ENCODE results near the gene KMT2A.
"Not testable (repeated sequence)": the region's sequence is repeated elsewhere in the genome, so short reads cannot be mapped to it uniquely, and the experiment has no call there.

KMT2A gene

DNA sequence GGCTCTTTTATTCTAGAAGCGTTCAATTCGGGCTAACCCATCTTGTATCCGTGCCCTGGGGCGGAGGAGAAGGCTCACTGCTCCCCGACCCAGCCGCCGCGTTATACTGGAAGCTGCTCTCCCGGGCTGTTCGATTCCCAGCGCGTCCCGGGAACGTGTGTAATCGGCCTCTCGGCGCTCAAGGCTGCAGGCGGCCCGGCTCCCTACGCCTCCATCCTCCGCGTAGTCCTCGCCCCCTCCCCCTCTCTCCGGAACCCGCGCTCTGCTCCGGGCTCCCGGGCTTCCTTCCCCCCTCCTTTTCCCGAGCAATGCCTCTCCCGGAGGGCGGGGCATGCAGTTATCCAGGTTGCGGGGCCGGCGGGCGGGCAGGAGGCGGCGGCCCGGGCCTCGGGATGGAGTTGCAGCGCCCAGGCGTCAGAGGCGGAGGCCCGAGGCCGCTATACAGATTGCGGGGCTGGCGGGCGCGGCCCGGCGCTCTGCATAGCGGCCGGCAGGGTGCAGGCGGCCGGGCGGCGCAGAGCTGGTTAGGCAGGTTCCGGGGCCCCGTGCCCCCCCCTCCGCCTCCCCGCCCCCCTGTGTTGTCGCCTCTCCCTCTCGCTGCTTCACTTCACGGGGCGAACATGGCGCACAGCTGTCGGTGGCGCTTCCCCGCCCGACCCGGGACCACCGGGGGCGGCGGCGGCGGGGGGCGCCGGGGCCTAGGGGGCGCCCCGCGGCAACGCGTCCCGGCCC lies at the start of gene KMT2A:
TSS of gene KMT2A (plus strand) at position 600 of the 732 bp plus-strand sequence. CDS start at position 621, 21 bp downstream.
- Mint-ChIP-seq H3K4me1 (ENCODE audit: low read depth) (peaks cover 54% of the 10 kb centered on the region), H3K4me3 (peak within 1 kb of the TSS; percentile 96), H3K36me3 (ENCODE audit: low read depth) (peaks cover 19% of the 10 kb centered on the region), H3K9me3 (no peaks in the 10 kb centered on the region), H3K27me3 (peaks cover 16% of the 10 kb centered on the region), H3K27ac (peak within 1 kb of the TSS; percentile 74)
- intact Hi-C loops (cut with micrococcal nuclease), result loop anchor here (1.0 to 10.0 kb wide), 3 partner anchors 34 to 137 kb away; partner anchors contain the start of gene ARCN1

DNA sequence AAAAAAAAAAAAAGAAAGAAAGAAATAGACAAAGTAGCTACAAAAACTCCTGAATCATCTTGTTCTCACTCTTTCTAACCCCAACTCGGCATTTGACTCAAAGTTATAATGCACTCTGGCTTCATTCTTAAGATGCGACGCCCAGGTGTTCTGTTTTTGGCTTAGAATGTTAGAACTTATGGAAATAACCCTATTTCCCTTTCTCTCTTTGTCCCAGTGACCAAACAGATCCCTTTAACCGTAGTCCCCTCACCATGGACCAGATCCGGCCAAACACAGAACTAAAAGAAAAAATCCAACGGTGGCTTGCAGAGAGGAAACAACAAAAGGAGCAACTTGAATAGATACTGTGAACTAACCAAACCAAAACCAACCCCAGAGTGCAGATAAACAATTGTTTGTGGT lies 40.2 kb upstream of the KMT2A start:
- intact Hi-C loops (cut with micrococcal nuclease), result no loop called here
- H3K27me3 Mint-ChIP-seq, result no peaks in the 10 kb centered on the region
- H3K4me3 Mint-ChIP-seq, result no peak overlapping the region
- H3K27ac Mint-ChIP-seq, result no peak overlapping the region
- H3K9me3 Mint-ChIP-seq, result no peaks in the 10 kb centered on the region
- H3K36me3 Mint-ChIP-seq (ENCODE audit: low read depth), result peaks cover 73% of the 10 kb centered on the region
- peaks cover 16% of the 10 kb centered on the region for H3K4me1 Mint-ChIP-seq (ENCODE audit: low read depth)

DNA sequence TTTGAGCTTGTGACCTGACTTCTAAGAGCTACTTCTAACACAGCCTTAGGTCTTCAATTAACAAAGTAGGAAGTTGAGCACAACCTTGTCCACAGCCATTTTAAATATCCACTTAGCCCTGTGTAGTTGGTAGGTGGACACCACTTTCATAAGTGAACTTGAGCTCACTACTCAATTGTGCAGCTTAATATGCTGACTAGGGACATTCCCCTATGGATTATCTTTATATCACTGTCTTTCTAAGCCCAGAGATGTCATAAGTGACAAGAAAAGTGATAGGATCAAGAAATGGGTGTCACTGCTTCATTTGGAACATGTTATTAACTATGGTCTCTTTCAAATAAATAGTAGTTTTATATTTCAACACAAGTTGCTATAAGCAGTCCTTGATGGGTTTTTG lies 38.8 kb upstream of the KMT2A start:
- no peak overlapping the region for H3K4me3 Mint-ChIP-seq
- intact Hi-C loops (cut with micrococcal nuclease), result no loop called here
- H3K9me3 Mint-ChIP-seq, result no peaks in the 10 kb centered on the region
- peaks cover 17% of the 10 kb centered on the region for H3K4me1 Mint-ChIP-seq (ENCODE audit: low read depth)
- peaks cover 73% of the 10 kb centered on the region for H3K36me3 Mint-ChIP-seq (ENCODE audit: low read depth)
- no peaks in the 10 kb centered on the region for H3K27me3 Mint-ChIP-seq
- H3K27ac Mint-ChIP-seq, result no peak overlapping the region

DNA sequence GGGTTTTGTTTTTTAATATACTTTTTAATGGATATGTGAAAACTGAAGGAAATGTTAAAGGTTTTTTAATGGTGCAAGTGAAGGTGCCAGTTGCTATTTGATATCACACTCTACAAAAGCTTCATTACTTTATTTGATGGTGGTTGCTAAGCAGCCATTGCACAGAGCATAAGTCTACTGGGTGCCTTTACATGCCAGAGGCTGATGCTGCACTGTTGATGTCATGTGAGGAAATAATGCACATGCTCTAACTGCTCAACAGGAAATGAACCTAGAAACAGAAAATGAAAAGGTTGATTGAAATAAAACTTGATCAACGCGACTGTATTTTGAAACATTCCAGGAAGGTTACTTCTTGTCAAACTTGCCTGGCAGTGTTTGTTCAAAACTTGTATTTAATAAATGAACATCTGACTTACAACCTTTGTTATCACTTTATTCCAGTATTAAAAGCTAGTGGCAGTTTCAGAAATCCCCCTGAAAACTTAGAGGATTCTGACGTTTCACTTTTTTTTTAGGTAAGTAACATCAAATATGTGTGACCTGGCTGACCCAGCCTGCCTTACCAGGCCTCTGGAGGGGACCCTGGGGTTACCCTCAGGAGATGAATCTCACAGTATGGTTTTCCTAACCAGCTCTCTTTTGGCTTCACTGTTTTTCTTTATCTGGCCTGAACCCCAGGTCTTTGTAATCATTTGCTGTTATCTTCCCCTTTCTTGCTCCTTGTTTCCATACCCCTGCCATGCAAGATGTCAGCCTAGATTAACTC lies 37.3 kb upstream of the KMT2A start:
- H3K4me1 Mint-ChIP-seq (ENCODE audit: low read depth), result peaks cover 27% of the 10 kb centered on the region
- no peak overlapping the region for H3K4me3 Mint-ChIP-seq
- no peaks in the 10 kb centered on the region for H3K27me3 Mint-ChIP-seq
- no peak overlapping the region for H3K27ac Mint-ChIP-seq
- intact Hi-C loops (cut with micrococcal nuclease), result no loop called here
- H3K9me3 Mint-ChIP-seq, result no peaks in the 10 kb centered on the region
- H3K36me3 Mint-ChIP-seq (ENCODE audit: low read depth), result peaks cover 58% of the 10 kb centered on the region

DNA sequence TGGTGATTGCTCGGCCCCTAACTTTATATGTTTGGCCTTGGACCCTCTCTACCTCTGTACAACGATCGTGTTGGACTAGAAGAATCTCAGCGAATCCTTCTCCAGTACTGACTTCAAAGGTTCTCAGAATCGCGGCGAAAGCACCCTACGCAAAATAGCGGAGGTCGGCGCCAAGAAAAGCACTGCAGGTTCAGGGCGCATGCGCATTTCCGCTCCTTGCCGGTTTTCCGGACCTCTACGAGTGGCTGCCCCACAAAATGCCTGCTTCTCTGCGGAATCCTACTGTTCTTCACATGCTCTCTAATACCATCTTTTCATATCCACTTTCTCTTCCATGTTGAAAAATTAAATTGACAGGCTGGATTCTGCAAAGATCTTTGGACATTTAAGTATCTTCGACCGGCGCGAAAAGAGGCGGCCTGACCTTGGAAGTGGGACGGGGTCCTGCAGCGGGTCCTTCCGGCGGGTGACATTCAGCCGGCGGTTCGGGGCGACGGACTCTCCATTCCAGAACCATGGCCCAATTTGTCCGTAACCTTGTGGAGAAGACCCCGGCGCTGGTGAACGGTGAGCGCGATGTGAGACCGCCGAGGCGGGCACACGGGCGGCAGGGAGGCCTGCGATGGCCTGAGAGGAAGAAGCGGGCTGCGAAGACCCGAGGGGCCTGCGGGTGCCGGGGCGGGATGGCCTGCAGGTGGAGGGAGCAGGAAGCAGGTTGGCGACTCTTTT lies 35.0 kb upstream of the KMT2A start, which contains the start of gene ATP5MG:
TSS of gene ATP5MG (plus strand) at position 456 of the 729 bp plus-strand sequence. CDS start at position 516, 60 bp downstream.
- H3K27ac Mint-ChIP-seq, result peak within 1 kb of the TSS; percentile 98
- no peaks in the 10 kb centered on the region for H3K9me3 Mint-ChIP-seq
- peak within 1 kb of the TSS; percentile 89 for H3K4me3 Mint-ChIP-seq
- intact Hi-C loops (cut with micrococcal nuclease), result loop anchor here (2.0 to 5.0 kb wide), 2 partner anchors 87 to 171 kb away; partner anchors contain the start of gene ARCN1
- H3K27me3 Mint-ChIP-seq, result no peaks in the 10 kb centered on the region
- peaks cover 38% of the 10 kb centered on the region for H3K4me1 Mint-ChIP-seq (ENCODE audit: low read depth)
- peaks cover 46% of the 10 kb centered on the region for H3K36me3 Mint-ChIP-seq (ENCODE audit: low read depth)

DNA sequence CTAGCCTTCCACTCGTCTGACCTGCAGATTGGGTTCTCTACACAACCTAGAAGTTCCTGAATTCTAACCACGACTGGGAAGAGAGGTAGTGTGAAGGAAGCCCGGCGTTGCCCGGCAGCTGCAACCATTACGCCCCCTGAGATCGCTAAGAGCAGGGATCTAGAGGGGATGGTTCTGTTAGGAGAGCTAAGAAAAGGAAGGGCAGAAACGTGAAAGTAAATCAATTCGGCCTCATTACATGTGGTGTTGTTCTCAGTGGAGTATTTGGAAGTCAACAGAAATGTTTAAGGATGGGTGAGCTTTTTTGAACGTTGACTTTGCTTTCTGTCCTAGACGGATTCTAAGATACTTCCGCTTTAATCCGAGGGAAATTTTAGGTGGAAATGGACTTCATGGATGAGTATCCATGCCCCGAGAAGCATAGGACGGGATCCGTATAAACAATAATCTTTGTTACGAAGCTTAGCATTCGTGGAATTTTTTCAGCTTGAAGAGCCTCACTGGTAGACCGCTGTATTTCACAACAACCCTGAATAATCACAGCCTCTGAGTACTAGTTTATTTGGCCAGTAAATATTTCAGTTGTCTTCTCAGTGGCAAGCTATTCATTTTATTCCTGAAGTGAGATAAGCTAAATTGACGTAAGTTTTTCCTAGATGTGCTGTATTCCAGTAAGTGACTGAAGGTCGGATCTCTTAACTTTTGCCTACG lies 34.3 kb upstream of the KMT2A start:
- no peaks in the 10 kb centered on the region for H3K9me3 Mint-ChIP-seq
- H3K27me3 Mint-ChIP-seq, result no peaks in the 10 kb centered on the region
- H3K4me3 Mint-ChIP-seq, result peak overlapping the region; percentile 89
- intact Hi-C loops (cut with micrococcal nuclease), result loop anchor here (1.0 to 5.0 kb wide), 3 partner anchors 34 to 170 kb away; partner anchors contain the start of genes ARCN1 and KMT2A
- peaks cover 38% of the 10 kb centered on the region for H3K4me1 Mint-ChIP-seq (ENCODE audit: low read depth)
- H3K27ac Mint-ChIP-seq, result peak overlapping the region; percentile 98
- peaks cover 46% of the 10 kb centered on the region for H3K36me3 Mint-ChIP-seq (ENCODE audit: low read depth)

DNA sequence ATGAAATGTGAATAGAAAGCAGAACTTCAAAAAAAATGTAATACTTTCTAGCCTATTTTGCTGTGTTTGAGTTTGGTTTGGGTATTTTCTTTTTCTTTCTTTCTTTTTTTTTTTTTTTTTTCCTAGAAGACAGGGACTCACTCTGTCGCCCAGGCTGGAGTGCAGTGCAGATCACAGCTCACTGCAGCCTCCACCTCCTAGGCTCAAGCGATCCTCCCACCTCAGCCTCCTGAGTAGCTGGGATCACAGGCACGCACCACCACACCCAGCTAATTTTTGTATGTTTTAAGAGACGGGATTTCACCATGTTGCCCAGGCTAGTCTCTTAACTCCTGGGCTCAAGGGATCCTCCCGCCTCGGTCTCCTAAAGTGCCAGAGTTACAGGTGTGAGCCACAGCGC lies 33.7 kb upstream of the KMT2A start:
- not testable (repeated sequence) for H3K27me3 Mint-ChIP-seq, H3K9me3 Mint-ChIP-seq
- peaks cover 47% of the 10 kb centered on the region for H3K36me3 Mint-ChIP-seq (ENCODE audit: low read depth)

DNA sequence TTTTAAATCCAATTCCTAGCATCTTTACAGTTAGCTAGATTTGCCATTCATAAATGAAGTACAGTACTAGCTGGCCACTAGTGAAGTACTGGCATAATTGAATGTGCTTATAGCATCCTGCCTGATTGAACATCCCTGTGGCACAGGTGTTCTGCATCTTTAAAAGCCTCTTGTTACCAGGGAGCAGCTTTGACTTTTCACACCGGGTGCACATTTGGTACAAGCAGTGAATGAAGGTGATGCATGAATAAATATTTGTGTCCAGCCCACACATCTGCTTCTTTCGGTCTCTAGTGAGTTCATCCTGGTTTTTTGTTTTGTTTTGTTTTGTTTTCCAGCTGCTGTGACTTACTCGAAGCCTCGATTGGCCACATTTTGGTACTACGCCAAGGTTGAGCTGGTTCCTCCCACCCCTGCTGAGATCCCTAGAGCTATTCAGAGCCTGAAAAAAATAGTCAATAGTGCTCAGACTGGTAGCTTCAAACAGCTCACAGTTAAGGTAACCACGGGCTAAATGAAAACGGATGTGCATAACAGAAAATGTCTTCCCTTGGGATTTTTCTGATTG lies 29.6 kb upstream of the KMT2A start:
- H3K27ac Mint-ChIP-seq, result no peak overlapping the region
- H3K4me3 Mint-ChIP-seq, result no peak overlapping the region
- no peaks in the 10 kb centered on the region for H3K9me3 Mint-ChIP-seq
- H3K27me3 Mint-ChIP-seq, result no peaks in the 10 kb centered on the region
- peaks cover 22% of the 10 kb centered on the region for H3K4me1 Mint-ChIP-seq (ENCODE audit: low read depth)
- peaks cover 67% of the 10 kb centered on the region for H3K36me3 Mint-ChIP-seq (ENCODE audit: low read depth)
- intact Hi-C loops (cut with micrococcal nuclease), result no loop called here

More for the DNA sequence above, 33.7 kb upstream of the KMT2A start:
- intact Hi-C loops (cut with micrococcal nuclease), result loop anchor here (1.0 to 5.0 kb wide), 2 partner anchors 34 to 170 kb away; partner anchors contain the start of genes ARCN1 and KMT2A
- H3K27ac Mint-ChIP-seq, result peak overlapping the region; percentile 98
- peaks cover 38% of the 10 kb centered on the region for H3K4me1 Mint-ChIP-seq (ENCODE audit: low read depth)
- peak overlapping the region; percentile 89 for H3K4me3 Mint-ChIP-seq

DNA sequence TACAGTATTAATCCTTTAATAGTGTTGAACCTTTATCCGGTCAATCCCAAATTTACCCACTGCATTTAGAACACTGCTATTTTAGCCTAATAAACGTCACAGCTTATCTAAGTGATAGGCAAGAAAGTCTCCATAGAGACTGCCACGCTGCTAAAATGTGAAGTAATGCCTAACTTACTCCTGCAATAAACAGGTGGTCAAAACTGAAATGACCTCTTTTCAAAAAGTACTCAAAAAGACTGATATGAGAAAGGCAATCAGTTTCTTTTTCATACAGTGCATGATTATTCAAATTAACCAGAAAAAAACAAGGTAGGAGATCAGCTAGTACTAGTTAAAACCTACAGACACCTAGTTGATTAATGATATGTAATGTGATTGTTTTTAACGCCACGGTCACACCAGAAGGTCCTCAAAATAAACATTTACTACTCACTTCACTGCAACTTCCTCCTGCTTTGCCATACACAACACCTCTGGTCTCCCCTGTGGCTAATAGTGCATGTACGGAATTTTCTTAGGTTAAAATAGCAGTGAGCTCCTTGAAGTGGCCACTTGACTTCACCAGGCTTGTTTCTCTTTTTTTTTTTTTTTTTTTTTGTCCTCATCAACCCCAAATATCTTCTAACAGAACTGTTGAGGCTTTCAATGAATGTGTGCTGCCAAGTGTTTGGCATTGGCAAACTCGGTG lies 26.1 kb upstream of the KMT2A start:
- Mint-ChIP-seq H3K36me3 (ENCODE audit: low read depth) (peaks cover 60% of the 10 kb centered on the region), H3K9me3 (no peaks in the 10 kb centered on the region), H3K27ac (no peak overlapping the region), H3K4me3 (no peak overlapping the region), H3K4me1 (ENCODE audit: low read depth) (no peaks in the 10 kb centered on the region), H3K27me3 (no peaks in the 10 kb centered on the region)
- intact Hi-C loops (cut with micrococcal nuclease), result no loop called here

DNA sequence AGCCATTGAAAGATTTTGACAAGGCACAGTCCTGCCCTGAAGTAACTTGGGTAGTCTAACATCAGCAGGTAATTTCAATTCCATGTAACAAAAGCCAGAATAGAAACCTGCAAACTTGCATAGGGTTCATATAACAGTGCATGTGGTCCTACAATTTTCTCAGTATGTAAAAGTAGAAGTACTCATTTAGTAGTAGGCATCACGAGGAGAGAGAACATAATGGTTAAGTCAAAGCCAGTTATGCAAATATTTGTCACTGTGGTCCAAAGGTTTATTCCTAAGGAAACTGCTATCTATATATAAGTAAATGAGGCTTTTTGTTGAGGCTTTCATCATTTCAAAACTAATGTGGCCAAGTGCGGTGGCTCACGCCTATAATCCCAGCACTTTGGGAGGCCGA lies 24.8 kb upstream of the KMT2A start:
- Mint-ChIP-seq H3K27me3 (no peaks in the 10 kb centered on the region), H3K4me3 (no peak overlapping the region), H3K27ac (no peak overlapping the region), H3K4me1 (ENCODE audit: low read depth) (no peaks in the 10 kb centered on the region), H3K9me3 (no peaks in the 10 kb centered on the region), H3K36me3 (ENCODE audit: low read depth) (peaks cover 47% of the 10 kb centered on the region)
- intact Hi-C loops (cut with micrococcal nuclease), result no loop called here

DNA sequence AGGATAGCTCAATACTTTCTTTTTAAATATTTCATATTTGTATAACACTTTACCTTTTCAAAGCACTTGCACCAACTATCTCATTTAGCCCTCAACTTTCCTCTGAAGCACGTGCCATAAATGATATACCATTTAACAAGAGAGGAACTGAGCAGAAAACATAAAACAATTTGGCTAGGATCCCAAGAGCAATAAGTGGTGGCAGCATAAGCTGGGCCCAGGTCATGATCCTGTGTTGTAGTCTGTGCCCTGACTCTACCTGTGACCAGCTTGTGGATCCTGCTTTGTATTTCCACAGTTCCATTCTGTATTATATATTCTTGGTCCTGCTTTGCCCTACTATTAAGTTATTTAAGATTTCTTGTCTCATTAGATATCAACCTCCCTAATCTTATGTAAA lies 23.4 kb upstream of the KMT2A start:
- peaks cover 35% of the 10 kb centered on the region for H3K36me3 Mint-ChIP-seq (ENCODE audit: low read depth)
- no peaks in the 10 kb centered on the region for H3K9me3 Mint-ChIP-seq
- no peak overlapping the region for H3K4me3 Mint-ChIP-seq
- intact Hi-C loops (cut with micrococcal nuclease), result no loop called here
- no peak overlapping the region for H3K27ac Mint-ChIP-seq
- H3K27me3 Mint-ChIP-seq, result no peaks in the 10 kb centered on the region
- H3K4me1 Mint-ChIP-seq (ENCODE audit: low read depth), result no peaks in the 10 kb centered on the region

DNA sequence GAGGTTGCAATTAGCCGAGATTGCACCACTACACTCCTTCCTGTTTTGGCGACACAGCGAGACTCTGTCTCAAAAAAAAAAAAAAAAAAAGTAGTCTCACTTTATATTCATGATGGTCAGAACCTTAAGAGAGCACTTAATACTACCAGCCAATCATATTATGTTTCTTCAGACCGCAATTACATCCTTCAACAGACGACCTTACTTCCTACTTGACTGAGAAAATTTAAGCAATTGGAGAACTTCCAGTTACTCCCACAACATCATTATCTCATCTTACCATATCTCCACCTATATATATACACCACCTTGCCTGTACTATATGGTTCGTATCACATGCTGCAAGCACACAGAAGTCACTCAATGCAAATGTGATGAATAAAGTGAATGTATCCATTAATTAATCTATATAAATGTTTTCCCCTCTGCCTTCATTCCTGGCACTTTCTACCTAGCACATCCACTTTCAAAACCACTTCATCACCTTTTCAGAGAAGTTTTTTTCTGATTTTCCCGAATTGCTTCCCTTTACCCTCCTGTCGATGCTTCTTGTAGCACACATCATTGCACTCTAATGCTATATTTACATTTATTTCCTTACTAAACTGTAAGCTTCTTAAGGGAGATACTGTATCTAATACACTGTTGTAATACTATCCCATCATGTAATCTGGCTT lies 21.1 kb upstream of the KMT2A start:
- no peak overlapping the region for H3K4me3 Mint-ChIP-seq
- H3K4me1 Mint-ChIP-seq (ENCODE audit: low read depth), result no peaks in the 10 kb centered on the region
- no peak overlapping the region for H3K27ac Mint-ChIP-seq
- H3K9me3 Mint-ChIP-seq, result no peaks in the 10 kb centered on the region
- H3K36me3 Mint-ChIP-seq (ENCODE audit: low read depth), result peaks cover 12% of the 10 kb centered on the region
- intact Hi-C loops (cut with micrococcal nuclease), result no loop called here
- H3K27me3 Mint-ChIP-seq, result no peaks in the 10 kb centered on the region

Data from dendritic cell treated with granulocyte-macrophage colony-stimulating factor and Interleukin-4, amounts not matched to agents 40 ng/mL and 50 ng/mL, for 4 days (primary cell).